ENCODE measurements around the gene INTS11.

INTS11 gene

GRCh38 chr1:1357871-1358432 lies 33.5 kb upstream of the INTS11 start:
- DNase-seq (ENCODE audit: low read depth in 2 of 2): no peak

GRCh38 chr1:1356796-1357401 lies 32.4 kb upstream of the INTS11 start:
- DNase-seq (ENCODE audit: low read depth in 2 of 2): no peak

GRCh38 chr1:1356166-1356795 lies 31.8 kb upstream of the INTS11 start:
- no peak for DNase-seq (ENCODE audit: low read depth in 2 of 2)

GRCh38 chr1:1355416-1355815 lies 31.0 kb upstream of the INTS11 start:
- DNase-seq (ENCODE audit: low read depth in 2 of 2): no peak

- DNase-seq (ENCODE audit: low read depth in 2 of 2): no peak
Observed at GRCh38 chr1:1354271-1355247, 30.1 kb upstream of the INTS11 start.

- DNase-seq (ENCODE audit: low read depth in 2 of 2): no peak
Observed at GRCh38 chr1:1353389-1354151, 29.1 kb upstream of the INTS11 start.

GRCh38 chr1:1352786-1353388 lies 28.4 kb upstream of the INTS11 start:
- no peak for DNase-seq (ENCODE audit: low read depth in 2 of 2)

- DNase-seq (ENCODE audit: low read depth in 2 of 2): no peak
Observed at GRCh38 chr1:1351511-1352427, 27.3 kb upstream of the INTS11 start.

- peak; percentile 17 to 53 for DNase-seq (ENCODE audit: low read depth in 2 of 2)
Observed at GRCh38 chr1:1349256-1350012, 25.0 kb upstream of the INTS11 start, which contains the start of gene DVL1. Gene DVL1 (minus strand): TSS chr1:1349418. CDS start chr1:1349065, 353 bp downstream.

- no peak for DNase-seq (ENCODE audit: low read depth in 2 of 2)
Observed at GRCh38 chr1:1348420-1349255, 24.2 kb upstream of the INTS11 start.

- no peak for DNase-seq (ENCODE audit: low read depth in 2 of 2)
Observed at GRCh38 chr1:1347663-1348419, 23.4 kb upstream of the INTS11 start.

- DNase-seq (ENCODE audit: low read depth in 2 of 2): no peak
Observed at GRCh38 chr1:1347026-1347595, 22.7 kb upstream of the INTS11 start.

- DNase-seq (ENCODE audit: low read depth in 2 of 2): no peak
Observed at GRCh38 chr1:1346501-1346890, 22.0 kb upstream of the INTS11 start.

GRCh38 chr1:1345860-1346500 lies 21.5 kb upstream of the INTS11 start:
- DNase-seq (ENCODE audit: low read depth in 2 of 2): no peak

GRCh38 chr1:1345384-1345783 lies 20.9 kb upstream of the INTS11 start:
- no peak for DNase-seq (ENCODE audit: low read depth in 2 of 2)

GRCh38 chr1:1344655-1345361 lies 20.3 kb upstream of the INTS11 start:
- DNase-seq (ENCODE audit: low read depth in 2 of 2): peak; percentile 23 to 57
